GM04503 (cell line): Measurements from ENCODE around the gene TMEM17.

Source experiments
- DNase-seq: peaks from one replicate; pipeline ENCODE4 v3.0.0-alpha.2; 2012; ENCODE audit warnings: low read depth

TMEM17 gene

GRCh38 chr2:62455957-62456692 is 49.9 kb downstream of the TMEM17 start:
- peak; percentile 14 for DNase-seq

DNA sequence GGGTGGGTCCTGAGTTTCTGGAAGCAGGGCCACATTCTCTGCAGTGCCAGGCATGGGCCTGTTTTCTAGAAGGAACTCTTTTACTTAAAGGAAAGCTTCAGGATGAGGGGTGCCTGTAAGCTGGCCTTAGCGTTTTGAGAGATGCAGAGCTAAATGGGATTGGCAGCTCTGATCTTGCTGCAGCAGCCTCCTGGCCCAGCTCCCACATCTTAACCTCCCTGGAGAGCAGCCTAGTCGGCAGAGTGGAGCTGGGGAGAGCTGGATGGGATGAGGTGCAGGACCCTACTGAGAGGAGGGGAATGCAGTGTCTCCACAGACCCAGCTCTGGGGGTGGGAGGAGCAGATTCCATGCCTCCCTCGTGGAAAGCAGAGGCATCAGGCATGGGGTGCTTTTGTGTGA is 52.0 kb downstream of the TMEM17 start:
- no peak for DNase-seq

- no peak for DNase-seq
These were observed 53.1 kb downstream of the TMEM17 start for GRCh38 chr2:62452701-62453454.

DNA sequence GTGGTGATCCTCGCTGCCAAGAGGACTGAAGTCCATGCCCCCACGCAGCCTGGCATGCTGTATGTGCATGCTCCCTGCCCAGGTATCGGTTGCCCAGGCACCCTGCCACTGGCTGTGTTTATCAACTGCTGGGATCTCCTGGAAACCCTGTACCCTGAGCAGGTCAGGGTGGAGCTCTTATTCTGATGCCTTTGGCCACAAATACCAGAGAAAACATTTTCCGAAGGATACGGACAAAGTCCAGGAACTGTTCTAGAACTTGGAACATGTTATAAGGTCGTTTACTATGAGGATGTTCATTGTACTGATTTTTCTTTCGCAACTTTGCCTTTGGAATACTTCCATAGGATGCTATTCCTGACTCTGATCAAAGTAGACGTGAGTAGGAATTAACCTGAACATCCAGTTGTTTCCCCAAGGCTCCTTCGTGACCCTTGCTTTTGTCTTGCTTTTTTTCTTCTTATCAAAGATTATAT is 55.2 kb downstream of the TMEM17 start:
- no peak for DNase-seq
